ENCODE measurements around the gene TRANK1. TPM values are rescaled to one million over a fixed set of nuclear protein-coding genes. Genes with fewer than 3 reads are reported as not detected.

TRANK1 gene
- total and polyA plus RNA-seq, 2 of the 4 experiments (the other 2 are of a cell fraction): 7.9 to 12.7 TPM

GRCh38 chr3:36811768-36812167 lies 133.1 kb downstream of the TRANK1 start:
- TF ChIP-seq CEBPB (IDR thresholded peaks at IDR 0.05; ENCODE audit: low read depth, low read length) (no peak), CHD1 (IDR thresholded peaks at IDR 0.05; ENCODE audit: low read depth, low read length) (no peak), RFX5 (IDR thresholded peaks at IDR 0.05; ENCODE audit: low read depth, low read length) (no peak), MAFK (IDR thresholded peaks at IDR 0.05; ENCODE audit: low read depth, low read length) (no peak), POLR2A (IDR thresholded peaks at IDR 0.05; ENCODE audit: low read depth, low read length) (no peak), BHLHE40 (IDR thresholded peaks at IDR 0.05; ENCODE audit: low read depth, low read length) (no peak), FOS (IDR thresholded peaks at IDR 0.05; ENCODE audit: low read depth, low read length) (no peak), SMC3 (IDR thresholded peaks at IDR 0.05; ENCODE audit: low read depth, low read length) (no peak), RAD21 (IDR thresholded peaks at IDR 0.05; ENCODE audit: low read length) (no peak), MAZ (IDR thresholded peaks at IDR 0.05; ENCODE audit: borderline replicate concordance, low read depth, low read length) (no peak), USF2 (IDR thresholded peaks at IDR 0.05; ENCODE audit: low read depth, low read length) (no peak), RCOR1 (IDR thresholded peaks at IDR 0.05; ENCODE audit: insufficient replicate concordance, low read length) (no peak), MXI1 (IDR thresholded peaks at IDR 0.05; ENCODE audit: borderline replicate concordance, low read depth, low read length) (no peak), CTCF (conservative IDR thresholded peaks at IDR 0.05; ENCODE audit: low read depth, low read length) (no peak), NFE2L2 (IDR thresholded peaks at IDR 0.05; ENCODE audit: low read depth, low read length) (no peak), ELK1 (IDR thresholded peaks at IDR 0.05; ENCODE audit: borderline replicate concordance, low read depth, low read length) (no peak)
- CTCF ChIA-PET: interaction anchor here (0.6 to 0.9 kb wide), 2 partner anchors 20 to 199 kb away, joined by 3 to 4 read pairs; no protein-coding TSS in a partner anchor
- in situ Hi-C loops (cut with MboI; ENCODE audit: low sequenced_read_pairs): no loop called here

More at GRCh38 chr3:36811768-36812167, 133.1 kb downstream of the TRANK1 start:
- H2BK15ac ChIP-seq (ENCODE audit: low read depth, low read length): no peak overlapping the region
- no peaks in the 10 kb centered on the region for H3K9me3 ChIP-seq (ENCODE audit: control insufficient read depth, insufficient read depth, low read length)
- H2BK5ac ChIP-seq (ENCODE audit: low read depth, low read length, poor library complexity, severe bottlenecking): no peak overlapping the region
- ATAC-seq (ENCODE audit: low read depth) (no peak), DNase-seq (no peak)
- H4K91ac ChIP-seq (ENCODE audit: insufficient read depth, low read depth, low read length): no peak overlapping the region
- H3K56ac ChIP-seq (ENCODE audit: extremely low read depth, insufficient read depth, low read length): no peak overlapping the region
- no peaks in the 10 kb centered on the region for H3K4me1 ChIP-seq (ENCODE audit: control insufficient read depth, insufficient read depth, low read length)
- H3K79me1 ChIP-seq (ENCODE audit: low read depth in 1 of 2, low read length in 2 of 2): no peaks in the 10 kb centered on the region
- H3K4ac ChIP-seq (ENCODE audit: low read depth, low read length): no peak overlapping the region
- H3K4me3 ChIP-seq (ENCODE audit: insufficient read depth, low read depth, low read length): no peak overlapping the region
- H2AK5ac ChIP-seq (ENCODE audit: low read depth, low read length): no peak overlapping the region
- H2BK20ac ChIP-seq (ENCODE audit: low read depth, low read length): no peak overlapping the region
- no peak overlapping the region for H2AK9ac ChIP-seq (replicated peaks; ENCODE audit: low read depth, low read length, poor library complexity)
- no TSS peak for BruUV-seq (replicated peaks)
- H3K36me3 ChIP-seq (ENCODE audit: control insufficient read depth, insufficient read depth, low read length): no peaks in the 10 kb centered on the region
- no peak overlapping the region for H3K18ac ChIP-seq (ENCODE audit: low read depth, low read length)
- no peak overlapping the region for H4K5ac ChIP-seq (ENCODE audit: low read depth, low read length)
- no peak overlapping the region for H3K23ac ChIP-seq (ENCODE audit: low read depth, low read length)
- H3K14ac ChIP-seq (replicated peaks; ENCODE audit: low read depth, low read length): no peak overlapping the region
- intact Hi-C loops (cut with micrococcal nuclease): no loop called here
- dilution Hi-C loops (cut with HindIII; ENCODE audit: low sequenced_read_pairs, unreplicated experiment): no loop called here
- H3K9ac ChIP-seq (ENCODE audit: low read depth, low read length): no peak overlapping the region
- H2BK120ac ChIP-seq (ENCODE audit: low read depth, low read length): no peak overlapping the region
- POLR2A ChIA-PET (ENCODE audit: unreplicated experiment): no interaction called here
- peaks cover 10% of the 10 kb centered on the region; the same call in 1 of the 2 replicates for H3K27me3 ChIP-seq (ENCODE audit: control insufficient read depth, insufficient read depth, low read length)
- H3K27ac ChIP-seq (ENCODE audit: insufficient read depth, low read length): no peak overlapping the region
- WGBS, 2 experiments (ENCODE audit: extremely low coverage in 2 of 2, insufficient read length in 1 of 2): no CpG with 5 or more reads among the region's 2 CpGs
- H2AFZ ChIP-seq (replicated peaks; ENCODE audit: low read length, poor library complexity): no peak overlapping the region
- no peak overlapping the region for H4K8ac ChIP-seq (ENCODE audit: low read depth in 2 of 2, low read length in 2 of 2)
- H4K20me1 ChIP-seq (ENCODE audit: insufficient read depth, low read length): no peaks in the 10 kb centered on the region
- no peak overlapping the region for H3K4me2 ChIP-seq (ENCODE audit: low read depth, low read length)
- H3K9me1 ChIP-seq (ENCODE audit: insufficient read depth, low read length): no peaks in the 10 kb centered on the region

All from IMR-90 (cell line).